GM12878 (cell line): Measurements from ENCODE around the gene KCNK7. TPM values are rescaled to one million over a fixed set of nuclear protein-coding genes. Genes with fewer than 3 reads are reported as not detected.

ENCODE experiments used
- ATAC-seq: fragments of 200-7000 bp; cut with Tn5 transposase; 3 replicates; pipeline ENCODE4 v1.9.1; 2020; ENCODE audit warnings: mild to moderate bottlenecking, moderate library complexity
- BruUV-seq: library from RNA; stranded (reverse); fragments of 400-500 nt; replicated peaks from 2 replicates; lab custom pipeline; 2021; lab: Mats Ljungman, UMichigan
- CTCF ChIA-PET: fragments of 300-600 bp; sonication (Branson Sonifier 250); formaldehyde crosslinking; extraction: SDS; loops from one replicate; lab custom pipeline; 2021; ENCODE audit warnings: inconsistent platforms; lab: Yijun Ruan, JAX
- POLR2A ChIA-PET: fragments of 350-600 bp; formaldehyde crosslinking; extraction: SDS; loops from one replicate; lab custom pipeline; 2021; ENCODE audit warnings: inconsistent platforms; lab: Charles Lee
- RAD21 ChIA-PET: fragments of 300-600 bp; sonication (Branson Sonifier 250); formaldehyde crosslinking; loops from one replicate; lab custom pipeline; 2023; ENCODE audit warnings: antibody characterized with exemption; ENCODE audit not compliant: unreplicated experiment; lab: Charles Lee
- SMC1A ChIA-PET: fragments of 300-600 bp; sonication (Branson Sonifier 250); formaldehyde crosslinking; loops from one replicate; lab custom pipeline; 2023; ENCODE audit not compliant: unreplicated experiment, uncharacterized antibody; lab: Charles Lee
- DNase-seq: peaks from one replicate; pipeline ENCODE4 v3.0.0-alpha.2; 2011; ENCODE audit warnings: low read depth, low spot score
- FAIRE-seq: peaks from 3 replicates; lab custom pipeline; 2011; peaks lifted over from hg19 to GRCh38; lab: Jason Lieb, UNC
- H2AFZ ChIP-seq: 2 replicates; pipeline ENCODE4 v1.6.0; 2011; ENCODE audit warnings: low read depth, low read length, control low read depth; ENCODE audit not compliant: control insufficient read depth
- H3K27ac ChIP-seq: 2 replicates; pipeline ENCODE4 v1.5.1; 2011; ENCODE audit warnings: control low read depth; ENCODE audit not compliant: control insufficient read depth, insufficient read depth
- H3K27me3 ChIP-seq, 2 experiments: replicated peaks in 1 of 2; 2 replicates each; pipeline versions ENCODE4 v1.6.0 to v1.6.1; 2011; ENCODE audit warnings: low read length in 1 of 2; ENCODE audit not compliant: control insufficient read depth in 2 of 2, insufficient read depth in 2 of 2
- H3K36me3 ChIP-seq, 2 experiments: 2 replicates each; pipeline ENCODE4 v1.5.1; 2011; ENCODE audit warnings: low read length in 1 of 2; ENCODE audit not compliant: control insufficient read depth in 2 of 2, insufficient read depth in 2 of 2
- H3K4me1 ChIP-seq: 2 replicates; pipeline ENCODE4 v1.6.1; 2011; ENCODE audit warnings: mild to moderate bottlenecking, low read length, moderate library complexity, mixed read lengths; ENCODE audit not compliant: control insufficient read depth, insufficient read depth
- H3K4me2 ChIP-seq: 2 replicates; pipeline ENCODE4 v1.6.0; 2011; ENCODE audit warnings: control low read depth; ENCODE audit not compliant: control insufficient read depth, insufficient read depth
- H3K4me3 ChIP-seq: fragments of 200-600 bp; sonication (generic); 2 replicates; pipeline ENCODE4 v1.5.1; 2016
- H3K79me2 ChIP-seq: 2 replicates; pipeline ENCODE4 v1.6.0; 2011; ENCODE audit warnings: low read length; ENCODE audit not compliant: control insufficient read depth, insufficient read depth
- H3K9ac ChIP-seq: 2 replicates; pipeline ENCODE4 v1.8.0; 2011; ENCODE audit warnings: low read length, control low read depth, mixed read lengths; ENCODE audit not compliant: control insufficient read depth, insufficient read depth
- H3K9me3 ChIP-seq: replicated peaks from 3 replicates; pipeline ENCODE4 v1.5.1; 2011; ENCODE audit warnings: mild to moderate bottlenecking, low read length; ENCODE audit not compliant: control insufficient read depth, insufficient read depth
- H4K20me1 ChIP-seq: 2 replicates; pipeline ENCODE4 v1.6.0; 2011; ENCODE audit not compliant: control insufficient read depth, insufficient read depth
- ETV6 ChIP-seq, 2 experiments: fragments of 450-650 bp in 1 of 2; IDR thresholded peaks in 1 of 2; conservative IDR thresholded peaks in 1 of 2; 2 replicates each; pipeline ENCODE4 v1.6.1; 2014; ENCODE audit warnings: antibody characterized with exemption in 1 of 2, borderline replicate concordance in 1 of 2, low read depth in 1 of 2, mild to moderate bottlenecking in 1 of 2, moderate library complexity in 1 of 2
- HDAC6 ChIP-seq: fragments of 200-600 bp; sonication (generic); IDR thresholded peaks from one replicate; pipeline ENCODE4 v1.8.0; 2017; ENCODE audit warnings: antibody characterized with exemption; ENCODE audit not compliant: unreplicated experiment
- NFYA ChIP-seq: IDR thresholded peaks from 2 replicates; pipeline ENCODE4 v1.6.1; 2011; ENCODE audit warnings: low read depth, mild to moderate bottlenecking, low read length, improper control_type of control experiment, borderline replicate concordance
- NR2C2 ChIP-seq: IDR thresholded peaks from 2 replicates; pipeline ENCODE4 v1.6.1; 2011; ENCODE audit warnings: borderline replicate concordance, low read depth; ENCODE audit not compliant: control insufficient read depth, insufficient read length
- POLR2A ChIP-seq: IDR thresholded peaks from 2 replicates; pipeline ENCODE4 v1.6.1; 2011; ENCODE audit warnings: low read depth, mild to moderate bottlenecking, low read length
- SIX5 ChIP-seq: IDR thresholded peaks from 2 replicates; pipeline ENCODE4 v1.6.1; 2011; ENCODE audit warnings: mild to moderate bottlenecking, low read depth, low read length, moderate library complexity; ENCODE audit not compliant: severe bottlenecking
- STAT1 ChIP-seq: fragments of 450-650 bp; conservative IDR thresholded peaks from 2 replicates; pipeline ENCODE4 v1.6.1; 2014; ENCODE audit warnings: antibody characterized with exemption, mild to moderate bottlenecking
- ZBED1 ChIP-seq: IDR thresholded peaks from 2 replicates; pipeline ENCODE4 v1.6.1; 2016; ENCODE audit warnings: borderline replicate concordance
- ZNF24 ChIP-seq: fragments of 450-650 bp; IDR thresholded peaks from 2 replicates; pipeline ENCODE4 v1.6.1; 2017; ENCODE audit warnings: antibody characterized with exemption, mild to moderate bottlenecking
- WGBS: methylation state at CpG from one replicate; pipeline ENCODE4 v1.1.6; 2016; ENCODE audit warnings: low lambda C conversion rate; ENCODE audit not compliant: insufficient replicate concordance, insufficient coverage; ENCODE audit errors: missing lambda C conversion rate; 5-methylcytosine and 5-hydroxymethylcytosine counted together
- in situ Hi-C: fragments of 300-500 bp; cut with MboI; formaldehyde crosslinking; loops from 9 replicates; pipeline ENCODE4 v1.14.3; 2018; ENCODE audit warnings: mixed read lengths
- intact Hi-C: fragments of 100-400 bp; cut with micrococcal nuclease; formaldehyde crosslinking; loops from one replicate; pipeline ENCODE4 v1.14.2; 2022; ENCODE audit not compliant: unreplicated experiment
- polyA plus RNA-seq, 11 experiments: library from polyadenylated mRNA; depleted of rRNA in 4 of 11; unstranded in 6 of 11; stranded (reverse) in 5 of 11; fragments of >200 nt; fragmentation: Nextera tagmentation in 4 of 11; fragmentation: Illumina TruSeq in 1 of 11; extraction: Ambion mirVana in 4 of 11; extraction: Trizol in 1 of 11; gene quantifications; 1 replicate in 1 of 11; 2 replicates in 10 of 11; pipeline versions ENCODE4 v1.2.1 to v1.2.3, GENCODE V29; 2011 to 2016; ENCODE audit warnings: inconsistent platforms in 2 of 11, missing spikeins in 2 of 11, low read depth in 1 of 11
- total RNA-seq, 4 experiments: library from RNA; depleted of rRNA in 3 of 4; stranded (reverse); fragments of >200 nt in 3 of 4; fragmentation: Illumina TruSeq in 1 of 4; extraction: Trizol in 1 of 4; gene quantifications; 2 replicates each; pipeline versions ENCODE4 v1.2.1 to v1.2.3, GENCODE V29; 2013 to 2021

The KCNK7 gene
- total and polyA plus RNA-seq, 10 of the 15 experiments (the other 5 are each of a cell fraction or from before 2014, with no cell fraction given): 0.11 to 0.54 (median 0.23) TPM; not detected in 7

DNA sequence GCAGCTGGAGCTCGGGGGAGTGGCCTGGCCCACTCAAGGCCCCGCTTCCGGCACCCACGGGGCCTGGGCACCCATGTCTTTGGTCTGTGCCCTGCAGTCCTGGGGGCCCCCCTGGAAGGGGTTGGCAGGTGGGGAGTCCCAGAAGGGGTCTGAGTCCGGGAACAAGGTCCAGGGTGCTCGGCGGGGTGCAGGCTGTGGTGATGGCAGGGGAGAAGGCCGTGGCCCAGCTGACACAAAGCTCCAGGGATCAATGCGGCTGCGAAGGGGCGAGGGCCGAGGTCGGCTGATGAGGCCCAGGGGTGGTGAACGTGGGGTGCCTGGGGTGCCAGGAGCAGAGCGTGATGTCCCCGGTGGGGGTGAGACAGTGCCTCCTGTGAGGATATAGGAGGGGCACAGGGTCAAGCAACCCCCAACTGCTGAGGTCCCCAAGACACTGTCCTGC is 2.7 kb upstream of the KCNK7 start:
- intact Hi-C loops (no loop called here), in situ Hi-C loops (no loop called here)
- no peak for FAIRE-seq
- H3K4me3 ChIP-seq: no peak overlapping the region
- H2AFZ ChIP-seq: no peak overlapping the region
- SMC1A ChIA-PET: interaction anchor here (1.8 kb wide), 1 partner anchor 9 kb away, joined by 7 read pairs; no protein-coding TSS in a partner anchor
- no peaks in the 10 kb centered on the region for H3K79me2 ChIP-seq
- no peak for ATAC-seq
- DNase-seq: no peak
- no peak overlapping the region for H3K4me2 ChIP-seq
- POLR2A ChIA-PET: interaction anchor here (1.5 kb wide), 1 partner anchor 14 kb away, joined by 3 read pairs; no protein-coding TSS in a partner anchor
- H3K36me3 ChIP-seq: peaks cover 0 to 3% of the 10 kb centered on the region in 2 experiments; a peak in 3 of 4 replicates
- no peaks in the 10 kb centered on the region for H4K20me1 ChIP-seq
- no peaks in the 10 kb centered on the region for H3K9me3 ChIP-seq
- RAD21 ChIA-PET: no interaction called here
- BruUV-seq: no TSS peak
- no peaks in the 10 kb centered on the region for H3K4me1 ChIP-seq
- no peak overlapping the region for H3K27ac ChIP-seq
- TF ChIP-seq ETV6 (conservative IDR thresholded peaks at IDR 0.05 in 1 of 2, IDR thresholded peaks at IDR 0.05 in 1 of 2; ENCODE audit: borderline replicate concordance in 1 of 2, low read depth in 1 of 2): no peak
- TF ChIP-seq ZBED1: no peak
- TF ChIP-seq STAT1: no peak
- TF ChIP-seq NR2C2: no peak
- TF ChIP-seq POLR2A: peak; percentile 38
- no peak for TF ChIP-seq SIX5
- H3K9ac ChIP-seq: no peak overlapping the region
- no peaks in the 10 kb centered on the region for H3K27me3 ChIP-seq
- WGBS: 87% methylated on average over 16 of the region's 16 CpGs
- CTCF ChIA-PET: interaction anchor here (1.5 kb wide), 1 partner anchor 25 kb away, joined by 6 read pairs; no protein-coding TSS in a partner anchor

DNA sequence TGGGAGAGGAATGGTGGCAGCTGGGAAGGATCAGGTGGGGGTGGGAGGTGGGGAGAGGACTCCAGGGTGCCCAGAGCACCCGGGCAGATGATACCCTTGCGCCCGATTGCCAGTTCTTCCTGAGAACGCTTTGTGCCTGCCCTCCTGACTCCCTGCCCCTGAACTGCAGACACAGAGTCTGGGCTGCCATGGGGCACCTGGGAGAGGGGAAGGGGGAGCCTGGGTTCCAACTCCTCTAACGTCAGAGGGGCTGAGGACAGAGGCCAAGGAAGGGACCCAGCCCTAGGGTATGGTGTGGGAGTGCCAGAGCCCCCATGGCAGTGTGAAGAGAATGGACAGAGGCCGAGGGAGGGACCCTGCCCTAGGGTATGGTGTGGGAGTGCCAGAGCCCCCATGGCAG is 920 bp upstream of the KCNK7 start:
- CTCF ChIA-PET: interaction anchor here (1.4 kb wide), 1 partner anchor 20 kb away, joined by 3 read pairs; the partner anchor contains the start of gene EHBP1L1
- WGBS: 67% methylated on average over 6 of the region's 6 CpGs

More for the DNA sequence above, 920 bp upstream of the KCNK7 start:
- Histone ChIP-seq H3K27me3 (no peaks in the 10 kb centered on the region), H3K36me3 (peaks cover 1 to 3% of the 10 kb centered on the region in 2 experiments; a peak in 3 of 4 replicates), H4K20me1 (no peaks in the 10 kb centered on the region), H3K4me1 (no peaks in the 10 kb centered on the region), H2AFZ (no peak overlapping the region), H3K27ac (no peak overlapping the region), H3K79me2 (no peaks in the 10 kb centered on the region), H3K4me3 (no peak overlapping the region), H3K9ac (no peak overlapping the region), H3K9me3 (no peaks in the 10 kb centered on the region), H3K4me2 (no peak overlapping the region)
- RAD21 ChIA-PET: no interaction called here
- SMC1A ChIA-PET: interaction anchor here (2.0 kb wide), 1 partner anchor 23 kb away, joined by 6 read pairs; the partner anchor contains the start of gene FAM89B
- no peak for ATAC-seq
- no peak for FAIRE-seq
- TF ChIP-seq HDAC6 (no peak), ZNF24 (no peak), NFYA (no peak)
- DNase-seq: no peak
- in situ Hi-C loops (no loop called here), intact Hi-C loops (no loop called here)
- POLR2A ChIA-PET: interaction anchor here (0.5 to 0.9 kb wide), 4 partner anchors 9 to 542 kb away, joined by 3 to 4 read pairs (median 4); no protein-coding TSS in a partner anchor
- no TSS peak for BruUV-seq
